Keratinocyte (primary cell): ENCODE results near the gene LSM14A.

ENCODE experiments used
- CTCF ChIP-seq, 3 experiments: IDR thresholded peaks in 1 of 3; conservative IDR thresholded peaks in 1 of 3; optimal IDR thresholded peaks in 1 of 3; 2 replicates in 2 of 3; 3 replicates in 1 of 3; pipeline versions ENCODE3 to v1.5.1; 2011; ENCODE audit warnings: low read length in 3 of 3, mild to moderate bottlenecking in 3 of 3, moderate library complexity in 2 of 3, control low read depth in 1 of 3, inconsistent platforms in 1 of 3; ENCODE audit not compliant: insufficient read depth in 2 of 3; ENCODE audit errors: extremely low read depth in 1 of 3
- EZH2 ChIP-seq: IDR thresholded peaks from one replicate; pipeline ENCODE4 v1.6.1; 2012; ENCODE audit warnings: inconsistent platforms, mild to moderate bottlenecking, low read length, moderate library complexity

DNA sequence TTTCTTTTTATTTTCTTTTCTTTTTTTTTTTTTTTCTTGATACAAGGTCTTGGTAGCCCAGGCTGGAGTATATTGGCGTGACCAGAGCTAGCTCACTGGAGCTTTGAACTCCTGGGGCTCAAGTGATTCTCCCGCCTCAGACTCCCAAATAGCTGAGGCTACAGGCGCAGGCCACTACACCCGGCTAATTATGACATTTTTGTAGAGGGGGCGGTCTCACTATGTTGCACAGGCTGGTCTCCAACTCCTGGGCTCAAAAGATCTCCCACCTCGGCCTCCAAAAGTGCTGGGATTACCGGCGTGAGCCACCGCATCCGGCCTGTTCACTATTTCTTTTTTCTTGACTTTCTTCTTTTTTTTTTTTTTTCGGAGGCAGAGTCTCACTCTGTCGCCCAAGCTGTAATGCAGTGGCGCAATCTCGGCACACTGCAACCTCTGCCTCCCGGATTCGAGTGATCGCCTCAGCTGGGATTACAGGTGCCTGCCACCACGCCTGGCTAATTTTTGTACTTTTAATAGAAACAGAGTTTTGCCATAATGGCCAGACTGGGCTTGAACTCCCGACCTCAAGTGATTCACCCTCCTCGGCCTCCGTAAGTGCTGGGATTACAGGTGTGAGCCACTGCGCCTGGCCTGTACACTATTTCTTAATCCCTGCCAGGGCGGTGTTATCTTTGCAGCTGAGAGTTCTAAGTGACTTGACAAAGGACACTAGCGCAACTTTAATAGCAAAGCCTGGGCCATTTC is 37.1 kb upstream of the LSM14A start:
- TF ChIP-seq CTCF (optimal IDR thresholded peaks at IDR 0.05 in 1 of 3, IDR thresholded peaks at IDR 0.05 in 1 of 3, conservative IDR thresholded peaks at IDR 0.05 in 1 of 3; ENCODE audit: extremely low read depth in 1 of 3, insufficient read depth in 2 of 3, low read length in 3 of 3), result no peak
- TF ChIP-seq EZH2, result no peak
